Measurements from ENCODE around the gene DOC2A. TPM values are rescaled to one million over a fixed set of nuclear protein-coding genes. Genes with fewer than 3 reads are reported as not detected.
A peak's percentile ranks its signal among the peaks of the same experiment; 100 is the strongest.

The DOC2A gene
- total RNA-seq, 1 experiment from 2014 or later: 3.2 TPM

GRCh38 chr16:29993191-29993902, 17.5 kb downstream of the DOC2A start:
- Histone ChIP-seq H3K9me3 (ENCODE audit: control insufficient read depth, insufficient read depth, low read depth, low read length) (no peaks in the 10 kb centered on the region), H3K27me3 (ENCODE audit: control insufficient read depth, insufficient read depth, low read length) (no peaks in the 10 kb centered on the region), H3K27ac (ENCODE audit: low read length) (no peak overlapping the region), H3K4me1 (ENCODE audit: control insufficient read depth, insufficient read depth, low read length) (peaks cover 31% of the 10 kb centered on the region), H3K4me3 (ENCODE audit: low read depth in 2 of 2, low read length in 2 of 2) (no peak overlapping the region), H3K36me3 (ENCODE audit: control insufficient read depth, insufficient read depth, low read length) (peaks cover 8% of the 10 kb centered on the region)
- intact Hi-C loops (cut with micrococcal nuclease; ENCODE audit: unreplicated experiment): no loop called here
- no peak for DNase-seq (ENCODE audit: low read depth, low spot score)
- ChIA-PET CTCF (interaction anchor here (0.6 kb wide), 1 partner anchor 178 kb away, joined by 5 read pairs; no protein-coding TSS in a partner anchor), POLR2A (interaction anchor here (0.7 kb wide), 1 partner anchor 56 kb away, joined by 5 read pairs; no protein-coding TSS in a partner anchor)
- in situ Hi-C loops (cut with HindIII; ENCODE audit: low pct_unique_long_range_greater_than_20kb, low sequenced_read_pairs): no loop called here
- TF ChIP-seq POLR2AphosphoS5 (IDR thresholded peaks at IDR 0.05; ENCODE audit: low read depth, low read length): no peak
- TF ChIP-seq SIN3A (IDR thresholded peaks at IDR 0.05; ENCODE audit: borderline replicate concordance, insufficient read depth, low read depth, low read length): no peak
- no peak for TF ChIP-seq TCF7L2 (IDR thresholded peaks at IDR 0.05; ENCODE audit: low read depth, low read length)
- TF ChIP-seq CTCF (IDR thresholded peaks at IDR 0.05): no peak
- no peak for TF ChIP-seq REST (IDR thresholded peaks at IDR 0.05; ENCODE audit: insufficient read depth in 1 of 2, low read depth in 2 of 2, low read length in 1 of 2)
- ATAC-seq: no peak
- no TSS peak for BruUV-seq (replicated peaks)

GRCh38 chr16:29992344-29992967, 18.4 kb downstream of the DOC2A start:
- CTCF ChIA-PET: no interaction called here

More at GRCh38 chr16:29992344-29992967, 18.4 kb downstream of the DOC2A start:
- Histone ChIP-seq H3K27ac (ENCODE audit: low read length) (peak overlapping the region; percentile 54), H3K4me3 (ENCODE audit: low read depth in 2 of 2, low read length in 2 of 2) (no peak overlapping the region), H3K4me1 (ENCODE audit: control insufficient read depth, insufficient read depth, low read length) (peaks cover 31% of the 10 kb centered on the region), H3K27me3 (ENCODE audit: control insufficient read depth, insufficient read depth, low read length) (no peaks in the 10 kb centered on the region), H3K9me3 (ENCODE audit: control insufficient read depth, insufficient read depth, low read depth, low read length) (no peaks in the 10 kb centered on the region), H3K36me3 (ENCODE audit: control insufficient read depth, insufficient read depth, low read length) (peaks cover 12% of the 10 kb centered on the region)
- POLR2A ChIA-PET: no interaction called here
- ATAC-seq (no peak), DNase-seq (ENCODE audit: low read depth, low spot score) (no peak)
- no TSS peak for BruUV-seq (replicated peaks)
- TF ChIP-seq POLR2AphosphoS5 (IDR thresholded peaks at IDR 0.05; ENCODE audit: low read depth, low read length) (no peak), TCF7L2 (IDR thresholded peaks at IDR 0.05; ENCODE audit: low read depth, low read length) (no peak), CTCF (IDR thresholded peaks at IDR 0.05) (no peak), SIN3A (IDR thresholded peaks at IDR 0.05; ENCODE audit: borderline replicate concordance, insufficient read depth, low read depth, low read length) (no peak), REST (IDR thresholded peaks at IDR 0.05; ENCODE audit: insufficient read depth in 1 of 2, low read depth in 2 of 2, low read length in 1 of 2) (no peak)
- in situ Hi-C loops (cut with HindIII; ENCODE audit: low pct_unique_long_range_greater_than_20kb, low sequenced_read_pairs): no loop called here
- intact Hi-C loops (cut with micrococcal nuclease; ENCODE audit: unreplicated experiment): no loop called here
